Hematopoietic multipotent progenitor cell treated with erythropoietin and hydrocortisone succinate and interleukin-3 and kit ligand, for 8 days (in vitro differentiated cells): ENCODE measurements around the gene MZF1.

Experiments used
- DNase-seq: peaks from one replicate; pipeline ENCODE4 v3.0.0-alpha.2; 2015

MZF1 gene

GRCh38 chr19:58538257-58539168 lies 34.6 kb downstream of the MZF1 start:
- peak; percentile 44 for DNase-seq

- DNase-seq, result no peak
These were observed 36.0 kb downstream of the MZF1 start for GRCh38 chr19:58536852-58537798.

- DNase-seq, result no peak
These were observed 37.3 kb downstream of the MZF1 start for GRCh38 chr19:58535857-58536256.

GRCh38 chr19:58531034-58531840 lies 41.9 kb downstream of the MZF1 start:
- no peak for DNase-seq

- DNase-seq, result no peak
These were observed 43.7 kb downstream of the MZF1 start for GRCh38 chr19:58529405-58529804.

- no peak for DNase-seq
These were observed 50.4 kb downstream of the MZF1 start for GRCh38 chr19:58522709-58523108.

GRCh38 chr19:58521651-58522050 lies 51.5 kb downstream of the MZF1 start:
- DNase-seq, result no peak

- no peak for DNase-seq
These were observed 52.9 kb downstream of the MZF1 start for GRCh38 chr19:58520257-58520599.

GRCh38 chr19:58519355-58520256 lies 53.5 kb downstream of the MZF1 start, which contains the start of gene ZBTB45:
Gene ZBTB45 (minus strand): TSS chr19:58519810. CDS start chr19:58517673, 2,137 bp downstream.
- peak; percentile 95 for DNase-seq

- peak; percentile 78 for DNase-seq
These were observed 54.1 kb downstream of the MZF1 start for GRCh38 chr19:58519087-58519354.

GRCh38 chr19:58518256-58519086 lies 54.7 kb downstream of the MZF1 start:
- peak; percentile 78 for DNase-seq

GRCh38 chr19:58516964-58517833 lies 55.9 kb downstream of the MZF1 start:
- DNase-seq, result no peak

GRCh38 chr19:58516246-58516836 lies 56.8 kb downstream of the MZF1 start:
- no peak for DNase-seq

- no peak for DNase-seq
These were observed 57.9 kb downstream of the MZF1 start for GRCh38 chr19:58515259-58515658.

GRCh38 chr19:58514564-58515022 lies 58.5 kb downstream of the MZF1 start:
- DNase-seq, result no peak

GRCh38 chr19:58513694-58514563 lies 59.2 kb downstream of the MZF1 start:
- peak; percentile 94 for DNase-seq

- DNase-seq, result no peak
These were observed 59.9 kb downstream of the MZF1 start for GRCh38 chr19:58513213-58513693.
